Measurements from ENCODE around the gene ZRSR2.

ZRSR2 gene

DNA sequence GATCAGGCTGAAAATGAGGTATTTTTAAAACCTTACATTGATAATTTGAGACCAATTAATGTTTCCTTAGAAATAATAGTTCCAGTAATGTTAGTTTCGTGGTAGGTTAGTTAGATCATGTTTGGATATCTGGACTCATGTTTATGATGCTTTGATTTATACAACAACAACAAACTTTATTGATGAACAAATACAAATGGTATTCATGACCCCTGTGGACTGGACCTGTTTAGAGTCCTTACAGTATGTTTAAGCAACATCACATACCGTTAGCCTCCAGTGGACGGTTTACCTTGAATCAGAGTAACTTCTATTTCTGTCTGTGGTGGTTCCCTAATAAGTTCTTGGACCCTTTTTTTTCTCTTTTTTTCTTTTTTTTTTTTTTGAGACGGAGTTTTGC lies 18.0 kb downstream of the ZRSR2 start:
- H3K4me1 ChIP-seq (ENCODE audit: insufficient read depth, low read length): no peaks in the 10 kb centered on the region
- H3K27ac ChIP-seq (ENCODE audit: low read depth, low read length): no peak overlapping the region
- H3K27me3 ChIP-seq (ENCODE audit: insufficient read depth, low read length): no peaks in the 10 kb centered on the region
- no peak overlapping the region for H3K9ac ChIP-seq (ENCODE audit: low read depth, low read length)
- no peaks in the 10 kb centered on the region for H3K9me3 ChIP-seq (ENCODE audit: insufficient read depth, low read depth, low read length)
- no peak overlapping the region for H3K4me3 ChIP-seq (ENCODE audit: low read length)
- peaks cover 63% of the 10 kb centered on the region for H3K36me3 ChIP-seq (ENCODE audit: insufficient read depth, low read length)
- 100% methylated on average over 2 of the region's 4 CpGs for WGBS

DNA sequence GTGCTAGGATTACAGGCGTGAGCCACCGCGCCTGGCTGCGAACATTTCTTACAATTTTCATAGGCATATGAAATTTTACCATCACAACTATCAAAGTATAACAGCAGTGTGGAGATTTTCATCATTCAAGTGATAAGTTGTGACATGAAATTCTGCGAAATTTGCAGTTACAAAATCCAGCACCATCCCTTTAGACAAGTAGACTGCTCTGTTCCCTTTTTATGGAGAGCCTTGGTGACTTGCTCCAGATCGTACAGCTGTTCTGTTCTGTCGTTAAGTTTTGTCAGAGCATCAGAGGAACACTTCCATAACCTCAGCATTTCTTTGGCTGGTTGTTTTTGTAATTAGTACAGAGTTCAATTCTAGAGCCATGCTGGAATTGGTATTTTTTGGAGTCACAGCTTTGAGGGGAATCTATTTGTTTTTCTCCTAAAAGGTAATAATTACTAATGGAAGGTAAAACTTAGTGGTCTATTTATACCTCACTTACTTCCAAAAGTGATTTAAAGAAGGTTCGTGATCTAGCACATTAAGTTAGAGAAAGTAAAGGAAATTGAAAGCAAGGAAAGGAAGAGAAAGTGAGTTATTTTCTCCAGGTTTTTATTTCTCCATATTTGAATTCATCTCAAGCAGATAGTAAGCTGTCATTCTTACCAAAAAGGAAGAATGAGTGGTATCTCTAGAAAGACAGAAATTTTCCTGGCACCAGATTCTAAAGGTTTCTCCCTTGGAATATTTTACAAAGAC lies 22.1 kb downstream of the ZRSR2 start:
- peaks cover 14% of the 10 kb centered on the region for H3K4me1 ChIP-seq (ENCODE audit: insufficient read depth, low read length)
- 94% methylated on average over 7 of the region's 8 CpGs for WGBS
- no peak overlapping the region for H3K27ac ChIP-seq (ENCODE audit: low read depth, low read length)
- H3K36me3 ChIP-seq (ENCODE audit: insufficient read depth, low read length): peaks cover 61% of the 10 kb centered on the region
- H3K4me3 ChIP-seq (ENCODE audit: low read length): no peak overlapping the region
- H3K27me3 ChIP-seq (ENCODE audit: insufficient read depth, low read length): no peaks in the 10 kb centered on the region
- H3K9me3 ChIP-seq (ENCODE audit: insufficient read depth, low read depth, low read length): no peaks in the 10 kb centered on the region
- H3K9ac ChIP-seq (ENCODE audit: low read depth, low read length): no peak overlapping the region

DNA sequence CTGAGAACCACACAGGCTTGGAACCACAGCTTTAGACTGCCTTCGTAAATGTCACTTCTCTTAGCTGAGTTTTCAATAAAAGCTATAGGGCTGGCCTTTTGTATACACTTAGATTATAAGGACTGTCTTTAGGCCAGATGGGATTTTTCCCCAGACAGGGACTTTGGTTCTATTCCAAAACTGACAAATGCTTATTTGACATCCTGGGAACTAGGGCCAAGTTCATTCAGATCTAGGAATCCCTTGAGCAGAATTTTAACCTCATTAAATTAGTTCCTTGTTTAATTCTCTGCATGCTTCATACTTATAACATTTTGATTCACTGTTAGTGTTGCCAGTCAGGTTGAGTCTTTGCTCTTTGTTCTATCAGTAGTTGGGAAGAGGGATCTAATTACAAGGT lies 23.1 kb downstream of the ZRSR2 start:
- Histone ChIP-seq H3K4me3 (ENCODE audit: low read length) (no peak overlapping the region), H3K27me3 (ENCODE audit: insufficient read depth, low read length) (no peaks in the 10 kb centered on the region)
- 100% methylated on average over 1 of the region's 1 CpG for WGBS

DNA sequence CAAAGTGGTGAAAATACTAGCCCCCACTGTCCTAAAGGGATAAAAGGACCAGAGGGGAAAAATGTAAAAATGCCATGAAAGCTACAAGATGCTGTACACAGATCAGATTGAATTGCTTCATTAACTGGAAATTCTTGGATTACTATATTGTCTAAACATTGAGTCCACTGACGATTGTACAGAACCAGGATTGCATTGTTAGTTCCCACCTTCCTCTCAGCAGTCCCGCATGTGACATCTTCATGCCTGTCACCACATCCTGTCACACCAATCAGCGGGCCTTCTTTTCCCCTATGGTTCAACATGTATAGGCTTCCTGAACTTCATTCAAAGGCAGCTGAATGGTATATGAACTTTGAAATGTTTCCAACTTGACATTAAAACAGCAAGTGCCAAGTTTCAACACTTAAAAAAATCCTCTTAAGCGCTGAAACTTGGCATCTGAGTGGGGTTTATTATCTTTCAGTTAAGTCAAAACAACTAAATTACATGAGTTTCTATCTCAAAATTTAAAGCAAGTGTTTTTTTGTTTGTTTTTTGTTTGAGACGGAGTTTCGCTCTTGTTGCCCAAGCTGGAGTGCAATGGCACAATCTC lies 24.6 kb downstream of the ZRSR2 start:
- 92% methylated on average over 5 of the region's 6 CpGs for WGBS
- Histone ChIP-seq H3K36me3 (ENCODE audit: insufficient read depth, low read length) (peaks cover 59% of the 10 kb centered on the region), H3K27me3 (ENCODE audit: insufficient read depth, low read length) (no peaks in the 10 kb centered on the region), H3K9me3 (ENCODE audit: insufficient read depth, low read depth, low read length) (no peaks in the 10 kb centered on the region), H3K27ac (ENCODE audit: low read depth, low read length) (no peak overlapping the region), H3K4me3 (ENCODE audit: low read length) (no peak overlapping the region), H3K9ac (ENCODE audit: low read depth, low read length) (no peak overlapping the region), H3K4me1 (ENCODE audit: insufficient read depth, low read length) (peaks cover 14% of the 10 kb centered on the region)

More for the DNA sequence above, 23.1 kb downstream of the ZRSR2 start:
- Histone ChIP-seq H3K9me3 (ENCODE audit: insufficient read depth, low read depth, low read length) (no peaks in the 10 kb centered on the region), H3K9ac (ENCODE audit: low read depth, low read length) (no peak overlapping the region), H3K36me3 (ENCODE audit: insufficient read depth, low read length) (peaks cover 64% of the 10 kb centered on the region), H3K4me1 (ENCODE audit: insufficient read depth, low read length) (peaks cover 14% of the 10 kb centered on the region), H3K27ac (ENCODE audit: low read depth, low read length) (no peak overlapping the region)

DNA sequence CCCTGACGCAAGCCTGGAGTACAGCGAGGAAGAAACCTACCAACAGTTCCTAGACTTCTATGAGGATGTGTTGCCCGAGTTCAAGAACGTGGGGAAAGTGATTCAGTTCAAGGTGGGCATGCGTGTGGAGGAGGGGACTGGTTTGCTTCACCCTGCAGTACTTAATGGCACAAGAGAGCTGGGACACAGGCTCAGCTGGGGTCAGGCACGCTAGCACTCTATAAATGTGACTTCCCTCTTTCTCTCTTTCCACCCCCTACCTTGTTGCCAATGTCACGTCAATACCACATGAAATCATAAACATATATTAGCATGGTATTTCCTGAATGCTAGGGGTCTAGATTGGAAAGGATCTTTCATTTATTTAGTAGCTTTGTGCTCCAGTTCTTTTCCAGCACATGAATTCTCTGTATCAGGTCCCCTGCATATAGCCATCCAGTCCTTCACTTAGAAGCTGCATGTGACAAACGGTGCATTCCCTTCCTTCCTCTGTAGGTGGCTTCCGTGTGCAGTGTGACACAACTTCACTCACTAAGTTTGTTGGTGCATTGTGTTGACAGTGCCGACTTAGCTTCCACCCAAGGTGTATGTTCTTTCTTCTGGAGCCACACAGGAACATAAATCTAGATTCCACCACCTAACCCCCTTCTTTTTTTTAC lies 25.6 kb downstream of the ZRSR2 start:
- Histone ChIP-seq H3K4me3 (ENCODE audit: low read length) (no peak overlapping the region), H3K4me1 (ENCODE audit: insufficient read depth, low read length) (peaks cover 14% of the 10 kb centered on the region), H3K27me3 (ENCODE audit: insufficient read depth, low read length) (no peaks in the 10 kb centered on the region), H3K9ac (ENCODE audit: low read depth, low read length) (peak overlapping the region; percentile 34; the same call in 1 of the 2 replicates), H3K9me3 (ENCODE audit: insufficient read depth, low read depth, low read length) (no peaks in the 10 kb centered on the region), H3K27ac (ENCODE audit: low read depth, low read length) (peak overlapping the region; percentile 93; the same call in 1 of the 2 replicates), H3K36me3 (ENCODE audit: insufficient read depth, low read length) (peaks cover 60% of the 10 kb centered on the region)
- WGBS: 66% methylated on average over 8 of the region's 10 CpGs

DNA sequence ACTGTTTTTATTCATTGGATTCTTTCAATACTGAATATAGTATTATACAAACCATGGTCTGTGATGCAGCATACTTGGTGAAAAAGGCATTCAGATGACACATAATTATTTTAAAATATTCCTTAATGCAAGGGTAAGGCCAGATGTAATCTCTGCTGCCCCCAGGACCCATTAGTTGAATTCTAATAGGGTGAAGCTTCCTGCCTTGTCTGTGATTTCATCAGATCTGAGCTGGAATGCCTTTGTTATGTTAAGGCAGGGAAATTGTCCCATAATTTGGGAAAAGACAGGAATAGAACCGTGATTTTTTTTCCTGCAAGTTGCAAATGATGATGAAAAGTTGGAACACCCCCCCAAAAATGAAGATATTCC lies 26.1 kb downstream of the ZRSR2 start:
- Histone ChIP-seq H3K27ac (ENCODE audit: low read depth, low read length) (peak overlapping the region; percentile 93), H3K4me1 (ENCODE audit: insufficient read depth, low read length) (peaks cover 14% of the 10 kb centered on the region), H3K36me3 (ENCODE audit: insufficient read depth, low read length) (peaks cover 61% of the 10 kb centered on the region), H3K9ac (ENCODE audit: low read depth, low read length) (peak overlapping the region; percentile 34; the same call in 1 of the 2 replicates), H3K9me3 (ENCODE audit: insufficient read depth, low read depth, low read length) (no peaks in the 10 kb centered on the region), H3K4me3 (ENCODE audit: low read length) (no peak overlapping the region), H3K27me3 (ENCODE audit: insufficient read depth, low read length) (no peaks in the 10 kb centered on the region)
- 0% methylated on average over 1 of the region's 1 CpG for WGBS

DNA sequence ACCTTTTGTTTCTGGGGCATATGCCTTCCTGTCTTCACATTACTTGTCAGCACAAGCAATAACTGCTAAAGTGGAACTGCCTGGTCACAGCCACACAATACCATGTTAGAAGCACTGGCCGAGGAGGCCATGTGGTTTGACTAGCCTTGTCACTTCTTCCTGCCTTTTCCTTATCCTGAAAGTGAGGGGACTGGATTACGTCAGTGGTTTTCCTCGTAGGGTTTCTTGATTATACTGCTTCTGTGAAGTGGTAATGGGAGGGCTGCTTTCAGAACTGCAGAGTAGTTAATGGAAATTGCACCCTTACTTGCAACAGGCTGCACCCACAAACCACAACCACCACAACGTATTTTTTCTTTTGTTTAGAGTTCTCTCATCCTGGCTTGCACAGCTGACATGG lies 26.6 kb downstream of the ZRSR2 start:
- peaks cover 65% of the 10 kb centered on the region for H3K36me3 ChIP-seq (ENCODE audit: insufficient read depth, low read length)
- no peaks in the 10 kb centered on the region for H3K27me3 ChIP-seq (ENCODE audit: insufficient read depth, low read length)
- H3K4me1 ChIP-seq (ENCODE audit: insufficient read depth, low read length): peaks cover 14% of the 10 kb centered on the region
- no peaks in the 10 kb centered on the region for H3K9me3 ChIP-seq (ENCODE audit: insufficient read depth, low read depth, low read length)
- WGBS: 87% methylated on average over 3 of the region's 4 CpGs
- peak overlapping the region; percentile 34; the same call in 1 of the 2 replicates for H3K9ac ChIP-seq (ENCODE audit: low read depth, low read length)
- H3K27ac ChIP-seq (ENCODE audit: low read depth, low read length): peak overlapping the region; percentile 93
- H3K4me3 ChIP-seq (ENCODE audit: low read length): no peak overlapping the region

DNA sequence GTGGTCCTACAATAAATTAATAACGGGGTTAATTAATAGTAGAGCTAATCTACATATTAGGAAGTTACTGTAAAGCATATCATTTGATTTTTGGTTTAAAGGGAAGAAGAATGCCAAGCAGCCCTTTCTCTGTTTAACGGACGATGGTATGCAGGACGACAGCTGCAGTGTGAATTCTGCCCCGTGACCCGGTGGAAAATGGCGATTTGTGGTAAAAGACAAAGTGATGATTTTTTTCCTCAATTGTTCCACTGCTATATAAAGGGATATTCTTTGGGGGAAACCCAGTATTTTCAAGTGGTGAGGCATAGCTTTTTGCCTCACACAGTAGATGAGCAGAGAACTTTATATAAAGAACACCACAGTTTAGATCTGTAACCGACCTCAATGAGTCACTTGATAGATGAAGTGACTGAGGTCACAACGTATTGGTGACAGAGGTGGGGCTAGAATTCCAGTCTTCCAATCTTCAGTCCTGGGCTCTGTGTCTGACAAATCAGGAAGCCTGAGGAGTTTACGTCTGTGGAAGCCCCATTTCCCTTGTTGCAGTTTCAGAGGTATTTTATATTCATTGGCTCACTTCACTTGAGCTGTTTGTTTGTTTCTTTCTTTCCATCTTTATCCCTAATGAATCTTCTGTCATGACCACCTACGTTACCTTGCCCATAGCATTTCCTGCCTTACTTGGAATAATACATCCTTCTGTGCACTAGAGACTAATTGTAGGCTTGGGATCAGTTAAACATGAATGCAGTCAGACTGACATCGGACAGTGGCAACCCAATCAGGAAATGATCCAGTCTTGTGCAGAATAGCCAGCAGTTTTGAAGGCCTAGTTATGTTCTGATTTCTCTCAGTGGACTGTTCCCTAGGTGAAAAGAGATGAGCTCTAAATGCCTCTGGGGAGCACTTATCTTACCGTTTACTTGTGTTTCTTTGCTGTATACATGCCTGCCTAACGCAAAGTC lies 30.1 kb downstream of the ZRSR2 start:
- Histone ChIP-seq H3K27ac (ENCODE audit: low read depth, low read length) (no peak overlapping the region), H3K4me1 (ENCODE audit: insufficient read depth, low read length) (peaks cover 14% of the 10 kb centered on the region), H3K9me3 (ENCODE audit: insufficient read depth, low read depth, low read length) (no peaks in the 10 kb centered on the region), H3K36me3 (ENCODE audit: insufficient read depth, low read length) (peaks cover 53% of the 10 kb centered on the region), H3K27me3 (ENCODE audit: insufficient read depth, low read length) (no peaks in the 10 kb centered on the region), H3K4me3 (ENCODE audit: low read length) (no peak overlapping the region), H3K9ac (ENCODE audit: low read depth, low read length) (no peak overlapping the region)
- WGBS: 95% methylated on average over 13 of the region's 14 CpGs

DNA sequence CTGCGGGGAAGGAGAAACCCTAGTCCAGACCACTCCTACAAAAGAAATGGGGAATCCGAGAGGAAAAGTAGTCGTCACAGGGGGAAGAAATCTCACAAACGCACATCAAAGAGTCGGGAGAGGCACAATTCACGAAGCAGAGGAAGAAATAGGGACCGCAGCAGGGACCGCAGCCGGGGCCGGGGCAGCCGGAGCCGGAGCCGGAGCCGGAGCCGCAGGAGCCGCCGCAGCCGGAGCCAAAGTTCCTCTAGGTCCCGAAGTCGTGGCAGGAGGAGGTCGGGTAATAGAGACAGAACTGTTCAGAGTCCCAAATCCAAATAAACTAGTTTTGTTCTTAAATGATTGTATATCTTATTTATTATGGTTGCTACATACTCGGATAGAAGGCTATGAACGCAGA lies 32.6 kb downstream of the ZRSR2 start:
- H3K27me3 ChIP-seq (ENCODE audit: insufficient read depth, low read length): no peaks in the 10 kb centered on the region
- H3K9me3 ChIP-seq (ENCODE audit: insufficient read depth, low read depth, low read length): no peaks in the 10 kb centered on the region
- H3K27ac ChIP-seq (ENCODE audit: low read depth, low read length): no peak overlapping the region
- no peak overlapping the region for H3K4me3 ChIP-seq (ENCODE audit: low read length)
- H3K36me3 ChIP-seq (ENCODE audit: insufficient read depth, low read length): peaks cover 52% of the 10 kb centered on the region
- WGBS: 92% methylated on average over 19 of the region's 23 CpGs
- H3K4me1 ChIP-seq (ENCODE audit: insufficient read depth, low read length): no peaks in the 10 kb centered on the region
- no peak overlapping the region for H3K9ac ChIP-seq (ENCODE audit: low read depth, low read length)

DNA sequence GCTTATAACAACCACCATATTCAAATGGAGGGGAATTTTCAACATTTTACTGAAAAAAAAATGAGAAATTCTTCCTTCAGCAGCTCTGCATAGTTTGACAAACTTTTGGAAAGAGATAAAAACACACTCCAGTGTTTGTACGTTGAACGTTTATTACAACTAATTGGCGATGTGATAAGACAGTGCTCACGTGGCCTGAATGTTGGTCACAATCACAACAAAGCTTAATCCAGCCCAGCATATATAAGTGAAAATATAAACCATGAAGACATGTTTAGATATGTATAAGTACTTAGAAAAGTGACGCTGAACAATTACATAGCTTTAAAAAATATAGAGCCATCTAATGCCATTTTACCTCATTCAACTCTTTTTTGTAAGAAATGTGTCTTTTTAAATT lies 35.7 kb downstream of the ZRSR2 start:
- H3K27ac ChIP-seq (ENCODE audit: low read depth, low read length): no peak overlapping the region; the same call in 1 of the 2 replicates
- WGBS: 100% methylated on average over 3 of the region's 5 CpGs
- no peak overlapping the region for H3K4me3 ChIP-seq (ENCODE audit: low read length)
- no peaks in the 10 kb centered on the region for H3K27me3 ChIP-seq (ENCODE audit: insufficient read depth, low read length)
- H3K4me1 ChIP-seq (ENCODE audit: insufficient read depth, low read length): no peaks in the 10 kb centered on the region
- H3K9me3 ChIP-seq (ENCODE audit: insufficient read depth, low read depth, low read length): no peaks in the 10 kb centered on the region
- H3K36me3 ChIP-seq (ENCODE audit: insufficient read depth, low read length): peaks cover 55% of the 10 kb centered on the region
- H3K9ac ChIP-seq (ENCODE audit: low read depth, low read length): no peak overlapping the region
